Right renal cortex interstitium (tissue), 3 donors: ENCODE measurements around the gene STK24. TPM values are rescaled to one million over a fixed set of nuclear protein-coding genes. Genes with fewer than 3 reads are reported as not detected.

Experiments
- DNase-seq, 3 donors: peaks; one replicate each; pipeline ENCODE4 v3.0.0-alpha.2; 2013; ENCODE audit warnings: low read depth in 3 of 3, low spot score in 2 of 3
- polyA plus RNA-seq, 3 donors: library from polyadenylated mRNA; unstranded; fragments of 120-200 nt; gene quantifications; one replicate each; pipeline ENCODE4 v1.2.1, GENCODE V29; 2013; ENCODE audit not compliant: insufficient read length in 3 of 3

The STK24 gene
- polyA plus RNA-seq, 3 donors = 114 to 117 (median 116) TPM

GRCh38 chr13:98459171-98459681 lies 117.7 kb downstream of the STK24 start:
- DNase-seq = no peak

DNA sequence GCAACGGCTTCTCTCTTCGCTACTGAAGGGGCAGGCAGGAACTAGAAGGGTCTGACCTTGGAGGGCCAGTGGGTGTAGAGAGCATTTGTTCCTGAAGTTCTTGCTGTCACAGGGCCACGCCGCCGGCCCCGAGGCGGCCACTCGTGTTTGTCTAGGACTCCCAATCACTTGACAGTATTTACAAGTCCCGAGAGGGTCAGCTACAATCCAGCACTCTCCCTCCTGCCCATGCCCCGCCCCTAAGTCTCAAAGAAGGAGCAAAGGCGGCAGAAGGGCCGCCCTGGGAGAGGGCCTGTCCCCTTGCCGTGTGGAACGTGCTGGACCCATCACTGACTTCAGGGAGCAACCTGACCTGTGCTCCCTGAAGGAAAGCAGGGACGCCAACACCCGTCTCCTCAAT lies 118.5 kb downstream of the STK24 start:
- no peak for DNase-seq

- DNase-seq = no peak
Observed at GRCh38 chr13:98457053-98457452, 119.9 kb downstream of the STK24 start.

GRCh38 chr13:98456413-98456845 lies 120.5 kb downstream of the STK24 start:
- no peak for DNase-seq

- no peak for DNase-seq
Observed at GRCh38 chr13:98454389-98454881, 122.5 kb downstream of the STK24 start.

GRCh38 chr13:98452851-98453843 lies 123.8 kb downstream of the STK24 start:
- no peak for DNase-seq

GRCh38 chr13:98451676-98452470 lies 125.0 kb downstream of the STK24 start:
- DNase-seq = no peak

DNA sequence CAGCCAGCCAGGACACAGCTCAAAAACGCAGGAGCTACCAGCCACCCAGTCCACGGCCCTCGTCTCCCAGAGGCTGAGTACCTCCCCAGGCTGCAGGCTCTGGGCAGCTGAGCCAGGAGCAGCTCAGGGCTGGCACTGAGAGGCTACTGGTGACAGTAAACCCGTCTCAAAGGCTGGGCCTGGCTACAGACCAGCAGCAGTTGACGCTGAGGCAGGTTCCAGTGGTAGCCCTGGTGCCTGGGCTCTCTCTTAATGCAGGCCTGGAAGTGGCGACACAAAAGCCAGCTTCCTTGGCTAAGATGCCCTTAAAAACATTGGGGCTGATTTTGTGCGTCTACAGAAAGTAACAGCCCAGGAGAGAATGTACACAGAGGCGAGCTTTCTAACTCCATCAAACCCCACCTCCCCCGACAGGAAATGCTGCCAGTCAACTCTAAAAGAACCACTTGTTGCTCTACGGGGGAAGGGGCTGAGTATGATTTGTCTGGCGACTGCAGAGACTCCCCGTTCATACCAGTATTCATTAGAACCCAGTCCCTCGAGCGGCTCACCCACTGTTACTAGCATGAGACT lies 126.3 kb downstream of the STK24 start:
- DNase-seq = no peak

- DNase-seq = no peak
Observed at GRCh38 chr13:98450026-98450425, 126.9 kb downstream of the STK24 start.

DNA sequence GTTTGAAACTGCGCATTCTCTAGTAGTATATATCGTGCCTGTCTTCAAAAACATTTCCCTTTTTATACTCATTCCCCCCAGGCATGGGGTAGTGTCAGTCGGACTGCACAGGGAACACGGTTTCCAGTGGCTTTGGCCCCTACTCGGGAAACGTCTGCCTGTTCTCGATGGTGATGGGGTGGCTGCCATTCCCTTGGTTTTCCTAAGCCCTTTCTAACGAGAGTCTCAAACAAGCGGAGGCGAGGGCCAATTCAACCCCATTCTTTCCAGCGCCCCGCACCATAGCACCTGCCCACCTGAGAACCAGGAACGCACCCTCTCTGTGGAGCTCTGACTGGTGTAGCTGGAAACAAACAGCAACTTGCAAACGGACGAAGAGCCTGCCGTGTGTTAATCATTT lies 127.6 kb downstream of the STK24 start:
- DNase-seq = no peak

DNA sequence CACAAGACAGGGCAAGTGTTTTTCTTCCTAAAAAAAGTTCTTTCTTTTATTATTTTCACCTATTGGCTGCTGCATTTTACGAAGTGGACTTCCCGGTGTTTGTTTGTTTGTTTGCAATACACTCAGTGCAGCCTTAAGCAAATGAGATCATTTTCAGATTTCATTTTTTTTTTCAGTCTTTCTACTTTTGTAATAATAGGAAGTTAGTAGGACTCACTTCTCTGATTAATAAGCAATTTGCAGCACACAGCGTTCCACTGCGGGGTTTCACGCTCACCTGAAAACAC lies 128.3 kb downstream of the STK24 start:
- no peak for DNase-seq

GRCh38 chr13:98447881-98448641 lies 128.8 kb downstream of the STK24 start:
- DNase-seq = no peak

GRCh38 chr13:98447130-98447529 lies 129.8 kb downstream of the STK24 start:
- DNase-seq = no peak

DNA sequence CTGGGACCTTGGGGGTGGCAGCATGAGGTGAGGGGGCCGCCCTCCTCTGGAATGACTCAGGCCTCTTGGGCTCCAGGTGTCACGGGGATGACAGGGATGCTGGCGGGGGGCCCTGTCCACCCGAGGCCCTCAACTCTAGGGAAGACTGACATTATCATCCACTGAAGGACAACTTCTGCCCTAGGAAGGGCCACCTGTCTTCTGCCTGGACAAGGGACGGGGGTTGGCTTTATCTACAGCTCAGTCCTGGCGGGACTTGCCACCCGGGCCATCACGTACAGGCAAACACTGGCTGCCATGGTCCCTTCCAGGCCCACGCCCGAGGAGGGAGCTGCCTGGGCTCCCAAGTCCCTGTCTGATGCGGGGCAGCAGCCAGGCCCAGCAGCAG lies 130.7 kb downstream of the STK24 start:
- DNase-seq = no peak

- no peak for DNase-seq
Observed at GRCh38 chr13:98445340-98446233, 131.3 kb downstream of the STK24 start.

DNA sequence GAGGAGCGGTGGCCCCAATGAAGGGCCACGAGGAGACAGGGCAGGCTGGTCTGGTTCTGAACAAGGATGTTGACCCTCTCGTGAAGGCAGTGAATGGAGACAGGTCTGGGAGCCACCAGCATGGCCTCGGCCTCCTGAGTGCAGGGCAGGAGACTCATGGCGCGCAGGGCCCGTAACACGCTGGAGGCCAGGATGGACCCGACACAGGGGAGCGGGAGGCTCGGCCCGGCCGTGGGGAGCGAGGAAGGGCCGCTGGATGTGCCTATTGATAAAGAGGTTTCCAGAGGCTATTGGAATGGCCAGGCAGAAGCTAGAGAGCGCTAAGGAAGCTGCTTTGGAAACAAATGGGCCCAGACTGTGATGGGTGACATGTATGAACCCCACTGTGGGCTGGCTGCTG lies 132.5 kb downstream of the STK24 start:
- no peak for DNase-seq

DNA sequence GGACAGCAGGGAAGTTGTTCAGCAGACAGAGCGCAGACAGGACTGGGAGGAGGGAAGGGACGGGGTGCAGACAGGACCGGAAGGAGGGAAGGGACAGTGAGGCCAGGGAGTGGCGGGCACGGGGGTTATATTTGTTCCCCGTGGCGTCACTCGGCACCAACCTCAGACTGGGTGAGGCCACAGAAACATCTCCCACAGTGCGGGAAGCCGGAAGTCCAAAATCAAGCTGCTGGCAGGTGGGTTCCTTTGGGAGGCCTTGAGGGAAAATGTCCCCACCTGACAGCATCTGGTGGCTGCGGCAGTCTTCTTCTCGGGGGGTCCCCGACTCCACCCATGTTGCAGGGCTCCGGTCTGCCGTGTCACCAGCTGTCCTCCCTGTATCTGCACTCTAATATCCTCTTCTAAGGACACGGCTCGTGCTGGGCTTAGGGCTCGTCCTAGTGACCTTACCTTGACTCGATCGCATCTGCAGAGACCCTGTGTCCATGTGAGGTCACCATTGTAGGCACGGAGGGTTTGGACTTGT lies 133.0 kb downstream of the STK24 start:
- no peak for DNase-seq

- DNase-seq = no peak
Observed at GRCh38 chr13:98443329-98443728, 133.6 kb downstream of the STK24 start.
